GM12872 (cell line): ENCODE data around the gene GPRC5C.

Experiments
- CTCF ChIP-seq: IDR thresholded peaks from 3 replicates; pipeline ENCODE4 v1.5.1; 2011; ENCODE audit warnings: low read depth, mild to moderate bottlenecking, low read length, moderate library complexity; ENCODE audit not compliant: insufficient read depth

Gene GPRC5C

GRCh38 chr17:74389937-74390679, 41.8 kb upstream of the GPRC5C start:
- no peak for TF ChIP-seq CTCF

DNA sequence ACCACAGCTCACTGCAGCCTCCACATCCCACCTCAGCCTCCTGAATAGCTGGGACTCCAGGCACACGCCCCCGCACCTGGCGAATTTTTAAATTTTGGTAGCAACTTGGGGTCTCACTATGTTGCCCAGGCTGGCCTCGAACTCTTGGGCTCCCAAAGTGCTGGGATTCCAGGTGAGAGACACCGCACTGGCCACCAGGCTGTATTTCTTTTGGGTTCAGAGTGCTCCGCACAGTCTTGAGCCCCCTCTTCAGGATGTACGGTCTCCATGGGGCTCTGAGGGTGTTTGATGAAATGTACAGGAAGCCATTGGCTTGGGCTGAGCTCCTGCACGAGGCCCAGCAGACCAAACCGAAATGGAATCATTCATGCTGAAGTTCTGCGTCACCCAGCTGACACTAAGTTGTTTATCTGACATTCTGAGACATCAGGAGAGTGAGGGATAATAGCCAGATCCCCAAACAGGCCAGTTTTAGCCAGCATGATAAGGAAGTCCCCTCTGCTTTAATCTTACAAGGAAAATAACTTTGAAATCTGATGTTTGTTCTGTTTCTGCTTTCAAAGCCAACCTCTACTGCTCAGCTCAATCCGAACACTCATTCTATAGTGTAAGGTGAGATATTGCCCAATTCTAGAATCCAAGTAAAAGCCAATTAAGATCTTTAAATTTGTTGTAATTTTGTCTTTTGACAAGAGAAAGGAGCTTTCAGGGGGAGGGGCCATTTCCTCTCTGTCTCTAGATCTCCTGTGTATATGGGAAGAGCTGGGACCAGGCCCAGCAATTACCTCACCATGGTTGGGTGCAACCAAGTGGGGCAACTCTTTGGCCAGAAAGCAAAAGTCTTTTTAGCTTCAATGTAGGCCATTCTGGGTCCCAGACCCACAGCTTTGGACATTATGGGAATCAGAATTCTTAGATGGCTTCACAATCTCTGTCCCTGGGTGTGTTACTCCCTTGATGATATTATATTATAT, 40.9 kb upstream of the GPRC5C start:
- no peak for TF ChIP-seq CTCF

DNA sequence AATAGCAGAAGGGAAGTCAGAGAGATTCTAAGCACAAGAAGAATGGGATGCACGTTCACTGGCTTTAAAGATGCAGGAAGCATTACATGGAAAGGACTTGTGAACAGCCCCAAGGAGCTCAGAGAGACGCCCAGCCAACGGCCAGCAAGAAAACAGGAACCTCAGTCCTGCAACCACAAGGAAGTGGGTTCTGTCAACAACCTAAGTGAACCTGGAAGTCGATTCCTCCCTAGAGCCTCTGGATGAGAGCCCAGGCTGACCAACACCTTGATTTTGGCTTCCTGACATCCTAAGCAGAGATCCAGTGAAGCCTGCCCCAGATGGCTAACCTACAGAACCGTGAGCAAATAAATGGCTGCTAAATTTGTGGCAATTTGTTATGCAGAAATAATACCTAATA, 40.1 kb upstream of the GPRC5C start:
- TF ChIP-seq CTCF = no peak

- TF ChIP-seq CTCF = no peak
Measured at GRCh38 chr17:74392848-74393247, 39.0 kb upstream of the GPRC5C start.

DNA sequence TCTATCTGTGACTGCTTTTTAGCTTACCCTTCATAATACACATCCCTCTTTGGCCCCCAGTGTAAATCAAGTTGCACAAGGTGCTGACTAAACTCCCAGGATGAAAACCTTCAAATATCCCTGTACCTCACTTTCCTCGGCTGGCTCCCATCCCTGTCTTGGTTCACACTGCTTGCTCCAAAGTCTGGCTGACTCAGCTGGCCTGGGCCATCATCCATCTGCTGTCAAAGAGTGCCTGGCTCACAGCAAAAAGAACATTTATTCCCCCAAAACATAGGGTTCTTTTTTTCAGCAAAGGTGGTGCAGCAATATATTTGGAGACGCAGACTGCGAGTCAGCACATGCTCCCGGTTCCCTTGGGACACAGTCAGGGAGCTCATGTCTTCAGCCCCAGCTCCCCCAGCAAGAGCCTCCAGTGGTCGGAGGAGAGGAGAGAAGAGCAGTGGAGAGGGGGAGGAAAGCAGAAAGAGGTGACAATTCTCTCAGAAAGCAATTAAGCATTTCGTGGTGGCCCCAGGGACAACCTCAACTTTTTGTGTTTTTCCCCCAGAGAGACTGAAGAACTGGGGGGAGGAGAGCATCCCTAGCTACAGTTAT, 38.4 kb upstream of the GPRC5C start:
- TF ChIP-seq CTCF = no peak

DNA sequence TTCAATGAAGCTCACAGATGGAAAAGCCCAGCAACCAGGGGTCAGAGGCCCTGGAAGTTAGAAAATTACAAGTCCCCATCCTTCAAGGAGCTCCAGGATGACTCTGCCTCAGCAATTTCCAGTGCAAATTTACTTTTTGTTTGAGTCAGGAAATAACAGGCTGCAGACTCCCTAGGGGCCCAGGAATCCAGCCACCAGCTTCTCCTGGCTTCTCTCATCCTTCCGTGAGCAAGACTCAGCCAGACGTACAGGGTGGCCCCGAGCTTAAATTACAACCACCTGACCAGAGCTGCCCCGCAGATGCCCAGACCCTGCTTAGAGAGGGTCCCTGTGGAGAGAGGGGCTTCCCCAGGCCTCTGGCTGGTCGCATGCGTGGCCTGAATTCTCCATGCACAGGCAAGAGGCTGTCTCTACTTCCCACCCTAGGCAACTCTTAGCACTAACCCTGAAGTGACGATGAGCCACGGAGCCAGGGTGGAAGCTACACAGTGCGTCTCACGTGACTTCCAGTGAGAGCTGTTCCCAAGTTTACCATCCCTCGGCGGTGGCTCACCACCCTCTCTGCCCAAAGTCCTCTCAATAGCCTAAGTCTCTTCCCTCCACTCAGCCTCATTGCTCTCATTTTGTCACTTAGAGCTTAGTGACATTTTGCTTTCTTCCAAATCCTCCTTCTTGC, 37.5 kb upstream of the GPRC5C start:
- TF ChIP-seq CTCF = no peak
